ENCODE data around the gene PTPRR.

Gene PTPRR

GRCh38 chr12:70615174-70615866 is 305.2 kb downstream of the PTPRR start:
- TF ChIP-seq, protein P1, sequence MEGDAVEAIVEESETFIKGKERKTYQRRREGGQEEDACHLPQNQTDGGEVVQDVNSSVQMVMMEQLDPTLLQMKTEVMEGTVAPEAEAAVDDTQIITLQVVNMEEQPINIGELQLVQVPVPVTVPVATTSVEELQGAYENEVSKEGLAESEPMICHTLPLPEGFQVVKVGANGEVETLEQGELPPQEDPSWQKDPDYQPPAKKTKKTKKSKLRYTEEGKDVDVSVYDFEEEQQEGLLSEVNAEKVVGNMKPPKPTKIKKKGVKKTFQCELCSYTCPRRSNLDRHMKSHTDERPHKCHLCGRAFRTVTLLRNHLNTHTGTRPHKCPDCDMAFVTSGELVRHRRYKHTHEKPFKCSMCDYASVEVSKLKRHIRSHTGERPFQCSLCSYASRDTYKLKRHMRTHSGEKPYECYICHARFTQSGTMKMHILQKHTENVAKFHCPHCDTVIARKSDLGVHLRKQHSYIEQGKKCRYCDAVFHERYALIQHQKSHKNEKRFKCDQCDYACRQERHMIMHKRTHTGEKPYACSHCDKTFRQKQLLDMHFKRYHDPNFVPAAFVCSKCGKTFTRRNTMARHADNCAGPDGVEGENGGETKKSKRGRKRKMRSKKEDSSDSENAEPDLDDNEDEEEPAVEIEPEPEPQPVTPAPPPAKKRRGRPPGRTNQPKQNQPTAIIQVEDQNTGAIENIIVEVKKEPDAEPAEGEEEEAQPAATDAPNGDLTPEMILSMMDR (conservative IDR thresholded peaks at IDR 0.05; ENCODE audit: control insufficient read depth, insufficient read depth, low read depth, low read length), result no peak
- no peak for DNase-seq (ENCODE audit: low read depth)

DNA sequence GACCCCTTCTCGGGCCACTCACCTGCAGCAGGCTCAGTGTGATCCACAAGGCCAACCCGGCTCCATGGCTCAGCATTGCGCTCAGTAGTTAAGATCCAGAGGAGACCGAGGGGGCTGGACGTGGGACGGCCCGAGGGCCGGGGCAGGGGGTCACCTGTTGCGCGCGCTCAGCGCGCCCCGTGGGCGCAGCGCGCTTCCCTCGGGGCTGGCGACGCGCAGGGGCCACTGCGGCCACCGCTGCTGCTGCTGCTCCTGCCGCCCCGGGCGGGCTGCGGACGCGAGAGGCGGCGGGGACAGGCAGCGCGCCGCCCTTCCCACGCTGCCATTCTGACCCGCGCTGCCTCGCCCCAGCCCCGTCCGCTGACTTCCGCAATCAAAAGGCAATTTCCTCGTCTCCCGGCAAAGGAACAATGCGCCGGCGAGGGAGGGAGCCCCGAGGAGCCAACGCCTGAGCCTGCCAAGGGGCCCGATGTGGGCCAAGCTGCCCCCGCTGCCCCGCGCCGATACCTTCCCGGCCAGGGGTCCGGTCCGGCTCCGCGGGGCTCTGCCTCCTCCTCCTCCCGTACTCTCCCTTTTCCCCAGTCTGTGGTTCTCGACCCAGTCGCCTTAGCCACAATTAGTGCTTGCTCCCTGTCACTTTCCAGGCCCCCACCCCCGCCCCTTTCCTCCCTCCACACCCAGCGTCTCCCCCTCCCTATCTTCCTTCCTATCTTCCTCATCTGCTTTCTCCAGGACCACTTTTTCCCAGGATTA is 310.6 kb downstream of the PTPRR start:
- peak; percentile 11 for DNase-seq (ENCODE audit: low read depth)
- TF ChIP-seq, protein P1 (conservative IDR thresholded peaks at IDR 0.05; ENCODE audit: control insufficient read depth, insufficient read depth, low read depth, low read length), result no peak
- peak overlapping the region; percentile 39 for H3K4me3 ChIP-seq (ENCODE audit: control insufficient read depth, low read depth, low read length)

More at GRCh38 chr12:70615174-70615866, 305.2 kb downstream of the PTPRR start:
- H3K4me3 ChIP-seq (ENCODE audit: control insufficient read depth, low read depth, low read length), result no peak overlapping the region

GRCh38 chr12:70609203-70609602 is 311.3 kb downstream of the PTPRR start:
- TF ChIP-seq, protein P1 (conservative IDR thresholded peaks at IDR 0.05; ENCODE audit: control insufficient read depth, insufficient read depth, low read depth, low read length), result no peak
- no peak overlapping the region for H3K4me3 ChIP-seq (ENCODE audit: control insufficient read depth, low read depth, low read length)
- no peak for DNase-seq (ENCODE audit: low read depth)

DNA sequence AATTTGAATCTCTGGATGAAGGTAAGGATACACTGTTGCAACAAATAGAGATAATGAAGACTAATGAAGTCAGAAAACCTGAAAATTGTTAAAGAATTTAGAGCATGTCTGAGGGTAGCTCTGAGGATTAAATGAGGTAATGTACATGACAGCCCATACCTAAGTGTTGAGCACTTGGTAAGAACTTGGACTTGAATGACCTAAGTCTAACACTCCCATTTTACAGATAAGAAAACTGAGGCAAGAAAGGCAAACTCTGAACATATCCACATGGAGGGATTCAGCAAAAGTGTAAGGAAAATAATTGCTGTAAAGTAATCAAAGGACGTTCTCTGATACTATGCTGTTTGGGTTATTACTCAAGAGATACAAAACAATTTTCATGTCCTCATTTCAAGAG is 312.4 kb downstream of the PTPRR start:
- no peak overlapping the region for H3K4me3 ChIP-seq (ENCODE audit: control insufficient read depth, low read depth, low read length)
- TF ChIP-seq, protein P1 (conservative IDR thresholded peaks at IDR 0.05; ENCODE audit: control insufficient read depth, insufficient read depth, low read depth, low read length), result no peak

GRCh38 chr12:70607107-70607506 is 313.4 kb downstream of the PTPRR start:
- H3K4me3 ChIP-seq (ENCODE audit: control insufficient read depth, low read depth, low read length), result no peak overlapping the region
- DNase-seq (ENCODE audit: low read depth), result no peak
- TF ChIP-seq, protein P1 (conservative IDR thresholded peaks at IDR 0.05; ENCODE audit: control insufficient read depth, insufficient read depth, low read depth, low read length), result no peak

More for the DNA sequence above, 312.4 kb downstream of the PTPRR start:
- DNase-seq (ENCODE audit: low read depth), result no peak

DNA sequence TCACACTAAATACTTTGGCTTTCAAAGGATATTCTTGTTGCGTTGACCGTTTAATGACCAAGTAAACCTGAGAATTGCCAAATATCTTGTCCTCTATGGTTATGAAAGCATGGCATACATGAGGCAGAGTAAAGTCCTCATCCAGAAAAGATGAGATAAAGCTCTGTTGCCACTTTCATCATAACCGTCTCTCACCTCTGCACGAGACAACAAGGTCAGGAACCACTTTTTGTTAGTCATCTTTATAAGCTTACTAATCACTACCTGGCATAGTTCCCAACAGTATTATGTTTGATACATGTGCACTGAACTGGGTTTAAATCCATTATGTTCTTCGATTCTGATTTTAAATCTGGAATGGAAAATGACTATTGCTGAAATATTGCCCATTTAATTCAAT is 314.6 kb downstream of the PTPRR start:
- TF ChIP-seq, protein P1 (conservative IDR thresholded peaks at IDR 0.05; ENCODE audit: control insufficient read depth, insufficient read depth, low read depth, low read length), result no peak
- H3K4me3 ChIP-seq (ENCODE audit: control insufficient read depth, low read depth, low read length), result no peak overlapping the region
- peak; percentile 41 for DNase-seq (ENCODE audit: low read depth)

Data from fibroblast of mammary gland (primary cell).